ENCODE data around the gene ABCB1.
"Not testable (repeated sequence)": the region's sequence is repeated elsewhere in the genome, so short reads cannot be mapped to it uniquely, and the experiment has no call there.

The ABCB1 gene

DNA sequence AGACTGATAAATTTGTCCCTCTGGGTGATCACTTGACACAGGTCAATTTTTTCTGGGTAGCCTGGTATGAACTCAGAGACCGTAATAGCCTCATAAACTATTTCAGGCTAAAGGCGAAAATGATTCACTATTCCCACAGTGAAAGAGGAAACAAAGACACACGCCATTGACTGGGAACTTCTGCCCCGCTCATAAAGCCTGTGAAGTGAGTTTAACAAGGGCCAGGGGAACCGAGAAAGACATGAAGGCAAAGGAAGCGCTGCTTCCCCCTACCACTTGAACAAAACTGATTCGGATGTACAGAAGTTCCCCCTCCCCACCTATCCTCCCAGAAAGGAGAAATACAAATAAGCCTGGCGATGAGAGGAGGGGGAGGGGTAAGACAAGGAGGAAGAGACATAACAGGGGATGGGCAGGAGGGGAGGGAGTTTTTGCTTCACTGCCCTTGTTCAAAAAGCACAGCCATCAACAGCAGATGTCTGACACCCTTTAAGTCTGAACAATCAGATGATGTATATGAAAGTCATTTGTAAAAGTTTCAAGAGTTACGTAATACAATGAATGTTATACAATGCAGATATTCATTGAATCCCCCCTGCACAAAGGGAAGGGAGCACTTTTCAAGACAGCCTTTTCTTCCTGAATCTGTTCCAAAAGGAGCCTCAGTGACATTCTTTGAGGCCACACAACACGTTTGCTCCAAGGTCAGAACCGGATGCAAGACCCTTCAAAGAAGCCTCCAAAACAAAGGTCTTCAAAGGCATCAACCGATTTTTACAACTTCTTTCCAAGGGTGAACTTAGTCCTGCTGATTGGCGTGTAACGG, 125.9 kb downstream of the ABCB1 start:
- no peak for TF ChIP-seq ZFX (IDR thresholded peaks at IDR 0.05)
- no peak overlapping the region for H3K27ac ChIP-seq

DNA sequence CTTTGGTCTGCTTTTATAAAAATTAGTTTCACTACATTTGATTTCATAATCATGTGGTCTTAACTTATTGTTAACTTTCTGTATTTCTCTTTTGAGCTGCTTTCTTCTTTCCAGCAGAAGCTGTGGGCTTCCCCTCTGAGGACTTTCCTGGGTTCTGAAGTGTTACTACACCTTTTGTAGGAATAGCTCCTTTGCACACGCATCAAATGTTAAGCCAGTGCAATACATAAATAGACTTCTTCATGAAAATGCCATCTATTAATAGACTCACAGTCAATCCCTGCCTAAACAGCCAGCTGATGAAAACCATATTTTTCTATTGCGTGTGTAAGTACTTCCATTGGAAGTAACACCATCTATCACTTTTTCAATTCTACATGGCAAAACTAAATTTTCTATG, 126.7 kb downstream of the ABCB1 start:
- H3K27ac ChIP-seq: no peak overlapping the region
- TF ChIP-seq, protein P1, sequence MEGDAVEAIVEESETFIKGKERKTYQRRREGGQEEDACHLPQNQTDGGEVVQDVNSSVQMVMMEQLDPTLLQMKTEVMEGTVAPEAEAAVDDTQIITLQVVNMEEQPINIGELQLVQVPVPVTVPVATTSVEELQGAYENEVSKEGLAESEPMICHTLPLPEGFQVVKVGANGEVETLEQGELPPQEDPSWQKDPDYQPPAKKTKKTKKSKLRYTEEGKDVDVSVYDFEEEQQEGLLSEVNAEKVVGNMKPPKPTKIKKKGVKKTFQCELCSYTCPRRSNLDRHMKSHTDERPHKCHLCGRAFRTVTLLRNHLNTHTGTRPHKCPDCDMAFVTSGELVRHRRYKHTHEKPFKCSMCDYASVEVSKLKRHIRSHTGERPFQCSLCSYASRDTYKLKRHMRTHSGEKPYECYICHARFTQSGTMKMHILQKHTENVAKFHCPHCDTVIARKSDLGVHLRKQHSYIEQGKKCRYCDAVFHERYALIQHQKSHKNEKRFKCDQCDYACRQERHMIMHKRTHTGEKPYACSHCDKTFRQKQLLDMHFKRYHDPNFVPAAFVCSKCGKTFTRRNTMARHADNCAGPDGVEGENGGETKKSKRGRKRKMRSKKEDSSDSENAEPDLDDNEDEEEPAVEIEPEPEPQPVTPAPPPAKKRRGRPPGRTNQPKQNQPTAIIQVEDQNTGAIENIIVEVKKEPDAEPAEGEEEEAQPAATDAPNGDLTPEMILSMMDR (conservative IDR thresholded peaks at IDR 0.05): no peak
- TF ChIP-seq ZFX (IDR thresholded peaks at IDR 0.05): no peak

DNA sequence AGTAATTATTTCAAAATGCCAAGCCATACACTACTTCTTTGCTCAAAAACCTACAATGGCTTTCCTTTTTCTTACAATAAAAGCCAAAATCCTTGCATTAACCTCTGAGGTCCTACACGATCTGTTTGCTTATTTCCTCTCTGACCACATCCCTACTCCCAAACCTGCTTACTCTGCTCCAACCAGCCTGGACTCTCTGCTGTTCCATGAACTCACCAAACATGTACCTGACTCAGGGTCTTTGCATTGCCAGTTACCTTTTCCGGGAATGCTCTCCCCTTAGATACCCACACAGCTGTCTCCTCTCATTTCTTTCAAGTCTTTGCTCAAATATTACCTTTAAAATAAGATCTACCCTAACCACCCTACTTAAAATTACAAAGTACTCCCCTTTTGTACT, 127.5 kb downstream of the ABCB1 start:
- TF ChIP-seq, protein P1 (conservative IDR thresholded peaks at IDR 0.05): no peak
- TF ChIP-seq ZFX (IDR thresholded peaks at IDR 0.05): no peak
- H3K27ac ChIP-seq: no peak overlapping the region

DNA sequence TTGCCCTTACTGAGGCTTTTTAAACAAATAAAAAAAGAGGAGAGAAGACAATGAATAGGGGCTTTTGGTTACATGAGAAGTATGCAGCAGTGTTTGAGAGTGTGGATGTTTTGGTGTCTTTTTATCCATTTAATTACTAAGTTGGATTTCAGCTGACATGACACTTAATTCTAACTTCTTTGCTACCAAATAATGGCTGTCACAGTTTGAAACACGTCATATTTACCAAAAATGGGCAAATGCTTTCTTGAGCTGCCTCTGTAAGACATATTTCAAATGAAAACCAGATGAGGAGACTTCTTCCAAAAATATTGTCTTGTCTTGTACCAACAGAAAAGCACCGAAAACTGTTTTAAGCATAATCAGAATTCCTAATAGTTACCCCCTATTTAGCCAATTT, 129.2 kb downstream of the ABCB1 start:
- no peak for TF ChIP-seq ZFX (IDR thresholded peaks at IDR 0.05)
- TF ChIP-seq, protein P1 (conservative IDR thresholded peaks at IDR 0.05): no peak
- no peak overlapping the region for H3K27ac ChIP-seq

DNA sequence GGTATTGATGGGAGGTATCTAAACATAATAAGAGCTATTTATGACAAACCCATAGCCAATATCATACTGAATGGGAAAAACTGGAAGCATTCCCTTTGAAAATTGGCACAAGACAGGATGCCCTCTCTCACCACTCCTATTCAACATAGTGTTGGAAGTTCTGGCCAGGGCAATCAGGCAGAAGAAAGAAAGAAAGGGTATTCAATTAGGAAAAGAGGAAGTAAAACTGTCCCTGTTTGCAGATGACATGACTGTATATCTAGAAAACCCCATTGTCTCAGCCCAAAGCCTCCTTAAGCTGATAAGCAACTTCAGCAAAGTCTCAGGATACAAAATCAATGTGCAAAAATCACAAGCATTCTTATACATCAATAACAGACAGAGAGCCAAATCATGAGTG, 131.5 kb downstream of the ABCB1 start:
- H3K27ac ChIP-seq: not testable (repeated sequence)

DNA sequence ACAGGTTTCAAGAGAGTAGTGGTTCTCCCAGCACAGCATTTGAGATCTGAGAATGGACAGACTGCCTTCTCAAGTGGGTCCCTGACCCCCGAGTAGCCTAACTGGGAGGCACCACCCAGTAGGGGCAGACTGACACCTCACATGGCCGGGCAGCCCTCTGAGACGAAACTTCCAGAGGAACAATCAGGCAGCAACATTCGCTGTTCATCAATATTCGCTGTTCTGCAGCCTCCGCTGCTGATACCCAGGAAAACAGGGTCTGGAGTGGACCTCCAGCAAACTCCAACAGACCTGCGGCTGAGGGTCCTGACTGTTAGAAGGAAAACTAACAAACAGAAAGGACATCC, 135.2 kb downstream of the ABCB1 start:
- H3K27ac ChIP-seq: peak overlapping the region; percentile 56

DNA sequence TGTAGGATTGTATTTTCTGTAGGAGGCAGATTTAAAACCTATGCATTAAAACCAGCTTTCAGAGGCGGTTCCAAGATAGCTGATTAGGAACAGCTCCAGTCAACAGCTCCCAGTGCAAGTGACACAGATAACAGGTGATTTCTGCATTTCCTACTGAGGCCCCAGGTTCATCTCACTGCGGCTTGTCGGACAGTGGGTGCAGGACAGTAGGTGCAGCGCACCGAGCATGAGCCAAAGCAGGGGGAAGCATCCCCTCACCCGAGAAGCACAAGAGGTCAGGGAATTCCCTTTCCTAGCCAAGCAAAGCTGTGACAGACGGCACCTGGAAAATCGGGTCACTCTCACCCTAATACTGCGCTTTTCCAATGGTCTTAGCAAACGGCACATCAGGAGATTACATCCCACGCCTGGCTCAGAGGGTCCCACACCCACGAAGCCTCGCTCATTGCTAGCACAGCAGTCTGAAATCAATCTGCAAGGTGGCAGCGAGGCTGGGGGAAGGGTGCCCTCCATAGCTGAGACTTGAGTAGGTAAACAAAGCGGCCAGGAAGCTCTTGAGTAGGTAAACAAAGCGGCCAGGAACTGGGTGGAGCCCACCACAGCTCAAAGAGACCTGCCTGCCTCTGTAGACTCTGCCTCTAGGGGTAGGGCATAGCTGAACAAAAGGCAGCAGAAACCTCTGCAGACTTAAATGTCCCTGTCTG, 135.7 kb downstream of the ABCB1 start:
- H3K27ac ChIP-seq: peak overlapping the region; percentile 56

DNA sequence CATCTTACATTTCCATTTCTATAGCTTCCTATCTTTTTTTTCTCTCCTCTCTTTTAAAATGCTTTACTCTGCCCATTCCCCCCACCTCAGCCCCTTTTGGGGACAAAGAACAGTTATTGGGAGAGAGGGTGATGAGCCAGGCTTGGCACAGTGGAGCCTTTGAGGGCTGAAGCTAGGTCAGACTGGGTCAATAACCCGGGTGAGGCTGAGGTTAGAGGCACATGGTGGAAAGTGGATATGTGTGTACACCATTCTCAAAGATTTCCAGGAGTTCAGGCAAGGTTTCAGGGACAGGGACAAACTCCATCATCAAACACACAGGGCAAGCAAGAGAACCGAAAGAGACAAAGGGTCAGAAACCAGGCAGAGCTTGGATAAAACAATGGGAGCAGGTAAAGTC, 136.7 kb downstream of the ABCB1 start:
- no peak for TF ChIP-seq ZFX (IDR thresholded peaks at IDR 0.05)
- TF ChIP-seq, protein P1 (conservative IDR thresholded peaks at IDR 0.05): no peak
- no peak overlapping the region for H3K27ac ChIP-seq

DNA sequence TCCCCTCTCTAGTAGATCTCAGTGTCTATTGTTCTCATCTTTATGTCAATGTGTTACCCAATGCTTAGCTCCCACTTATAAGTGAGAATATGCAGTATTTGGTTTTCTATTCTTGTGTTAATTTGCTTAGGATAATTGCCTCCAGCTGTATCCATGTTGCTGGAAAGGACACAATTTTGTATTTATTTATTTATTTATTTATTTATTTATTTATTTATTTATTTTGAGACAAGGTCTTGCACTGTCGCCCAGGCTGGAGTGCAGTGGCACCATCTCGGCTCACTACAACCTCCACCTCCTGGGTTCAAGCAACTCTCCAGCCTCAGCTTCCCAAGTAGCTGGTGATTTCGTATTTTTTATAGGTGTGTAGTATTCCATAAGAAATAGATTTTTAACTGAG, 140.2 kb downstream of the ABCB1 start:
- H3K27ac ChIP-seq: not testable (repeated sequence)

DNA sequence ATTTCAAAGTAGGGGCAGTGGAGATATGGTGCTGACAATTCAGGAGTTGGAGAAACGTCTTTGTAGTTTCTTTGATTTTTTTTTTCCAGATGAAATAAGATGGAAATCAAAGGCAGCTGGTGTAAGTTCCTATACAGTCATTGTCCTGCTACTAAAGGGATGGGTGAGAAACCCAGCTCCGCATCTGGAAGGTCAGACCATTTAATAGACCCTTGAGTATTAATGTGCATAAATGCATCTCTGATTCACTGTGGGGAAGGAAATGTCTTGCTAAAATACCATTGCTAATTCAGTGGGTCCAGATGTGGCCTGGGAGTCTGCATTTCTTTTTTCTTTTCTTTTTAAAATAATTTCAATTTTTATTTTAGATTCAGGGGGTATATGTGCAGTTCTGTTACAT, 140.7 kb downstream of the ABCB1 start:
- no peak overlapping the region for H3K27ac ChIP-seq
- TF ChIP-seq, protein P1 (conservative IDR thresholded peaks at IDR 0.05): no peak
- TF ChIP-seq ZFX (IDR thresholded peaks at IDR 0.05): no peak

All from C4-2B (cell line).